WTC11 (cell line): Measurements from ENCODE around the gene TMEM154. TPM values are rescaled to one million over a fixed set of nuclear protein-coding genes. Genes with fewer than 3 reads are reported as not detected.

Experiments used
- ATAC-seq: fragments of 200-7000 bp; cut with Tn5 transposase; 2 replicates; pipeline ENCODE4 v1.10.0; 2021; ENCODE audit warnings: mild to moderate bottlenecking, moderate library complexity
- CTCF ChIA-PET: fragments of 300-600 bp; sonication (Branson Sonifier 250); formaldehyde crosslinking; loops from one replicate; lab custom pipeline; 2021; ENCODE audit warnings: antibody characterized with exemption; lab: Charles Lee
- POLR2A ChIA-PET: fragments of 350-600 bp; sonication (Branson Sonifier 250); formaldehyde crosslinking; loops from one replicate; lab custom pipeline; 2021; ENCODE audit warnings: antibody characterized with exemption; lab: Charles Lee
- DNase-seq: peaks from one replicate; pipeline ENCODE4 v3.0.0; 2021; ENCODE audit warnings: low spot score
- H3K27ac Mint-ChIP-seq: 2 replicates; pipeline ENCODE4 v1.8.0; 2021; ENCODE audit warnings: mixed read lengths
- H3K27me3 Mint-ChIP-seq: 2 replicates; pipeline ENCODE4 v1.8.0; 2021; ENCODE audit warnings: low read depth, mild to moderate bottlenecking, moderate library complexity, mixed read lengths
- H3K36me3 Mint-ChIP-seq: 2 replicates; pipeline ENCODE4 v1.8.0; 2021; ENCODE audit warnings: mixed read lengths
- H3K4me1 Mint-ChIP-seq: 2 replicates; pipeline ENCODE4 v1.8.0; 2022; ENCODE audit warnings: mixed read lengths
- H3K4me3 Mint-ChIP-seq: 2 replicates; pipeline ENCODE4 v1.8.0; 2021; ENCODE audit warnings: mild to moderate bottlenecking, moderate library complexity, mixed read lengths
- H3K9me3 Mint-ChIP-seq: 2 replicates; pipeline ENCODE4 v1.8.0; 2021; ENCODE audit warnings: mixed read lengths
- AFF4 ChIP-seq: sonication (generic); formaldehyde crosslinking; IDR thresholded peaks from 2 replicates; pipeline ENCODE4 v1.8.1; 2023; ENCODE audit warnings: mild to moderate bottlenecking, missing genetic modification reagents, borderline replicate concordance
- ATF2 ChIP-seq: sonication (generic); formaldehyde crosslinking; IDR thresholded peaks from 2 replicates; pipeline ENCODE4 v1.8.1; 2022; ENCODE audit warnings: low read depth, missing genetic modification reagents, borderline replicate concordance
- CBFB ChIP-seq: sonication (generic); formaldehyde crosslinking; IDR thresholded peaks from 2 replicates; pipeline ENCODE4 v1.8.1; 2022; ENCODE audit warnings: mild to moderate bottlenecking, low read depth, missing genetic modification reagents
- E2F5 ChIP-seq: sonication (generic); formaldehyde crosslinking; IDR thresholded peaks from 2 replicates; pipeline ENCODE4 v1.8.1; 2022; ENCODE audit warnings: mild to moderate bottlenecking, moderate library complexity, missing genetic modification reagents
- ELF4 ChIP-seq: sonication (generic); formaldehyde crosslinking; IDR thresholded peaks from 2 replicates; pipeline ENCODE4 v1.8.1; 2022; ENCODE audit warnings: low read depth, mild to moderate bottlenecking, moderate library complexity, missing genetic modification reagents
- ETV6 ChIP-seq: sonication (generic); formaldehyde crosslinking; IDR thresholded peaks from 2 replicates; pipeline ENCODE4 v1.8.1; 2022; ENCODE audit warnings: mild to moderate bottlenecking, missing genetic modification reagents
- FOXK1 ChIP-seq: sonication (generic); formaldehyde crosslinking; IDR thresholded peaks from 2 replicates; pipeline ENCODE4 v1.8.0; 2022; ENCODE audit warnings: mild to moderate bottlenecking, moderate library complexity, missing genetic modification reagents
- IRF1 ChIP-seq: sonication (generic); formaldehyde crosslinking; IDR thresholded peaks from 2 replicates; pipeline ENCODE4 v1.8.0; 2023; ENCODE audit warnings: missing genetic modification reagents
- MAX ChIP-seq: sonication (generic); formaldehyde crosslinking; IDR thresholded peaks from 2 replicates; pipeline ENCODE4 v1.8.0; 2022; ENCODE audit warnings: mild to moderate bottlenecking, missing genetic modification reagents
- NR1H2 ChIP-seq: sonication (generic); formaldehyde crosslinking; IDR thresholded peaks from 2 replicates; pipeline ENCODE4 v1.9.0; 2021; ENCODE audit warnings: mild to moderate bottlenecking, moderate library complexity, missing genetic modification reagents
- NR3C1 ChIP-seq: sonication (generic); formaldehyde crosslinking; conservative IDR thresholded peaks from 2 replicates; pipeline ENCODE4 v1.8.1; 2023; ENCODE audit warnings: low read depth, mild to moderate bottlenecking, missing genetic modification reagents
- OVOL2 ChIP-seq: fragments of 250-450 bp; sonication (Bioruptor Pico); IDR thresholded peaks from 2 replicates; pipeline ENCODE4 v1.9.0; 2021; ENCODE audit warnings: mild to moderate bottlenecking, borderline replicate concordance
- TEAD4 ChIP-seq: sonication (generic); formaldehyde crosslinking; IDR thresholded peaks from 2 replicates; pipeline ENCODE4 v1.8.0; 2022; ENCODE audit warnings: mild to moderate bottlenecking, missing genetic modification reagents
- ZMAT4 ChIP-seq: fragments of 250-450 bp; sonication (Bioruptor Pico); IDR thresholded peaks from 2 replicates; pipeline ENCODE4 v1.9.0; 2021; ENCODE audit warnings: mild to moderate bottlenecking
- ZNF219 ChIP-seq: sonication (generic); formaldehyde crosslinking; IDR thresholded peaks from 2 replicates; pipeline ENCODE4 v1.8.0; 2023; ENCODE audit warnings: missing genetic modification reagents, mild to moderate bottlenecking, borderline replicate concordance
- ZNF263 ChIP-seq: sonication (generic); formaldehyde crosslinking; IDR thresholded peaks from 2 replicates; pipeline ENCODE4 v1.8.1; 2022; ENCODE audit warnings: low read depth, mild to moderate bottlenecking, moderate library complexity, missing genetic modification reagents
- ZNF416 ChIP-seq: fragments of 250-450 bp; sonication (Bioruptor Pico); IDR thresholded peaks from 2 replicates; pipeline ENCODE4 v1.9.0; 2021; ENCODE audit warnings: mild to moderate bottlenecking, inconsistent platforms
- ZNF423 ChIP-seq: fragments of 250-450 bp; sonication (Bioruptor Pico); IDR thresholded peaks from 2 replicates; pipeline ENCODE4 v2.1.2; 2022; ENCODE audit warnings: mild to moderate bottlenecking, moderate library complexity
- ZNF512 ChIP-seq: sonication (generic); formaldehyde crosslinking; IDR thresholded peaks from 2 replicates; pipeline ENCODE4 v1.8.1; 2022; ENCODE audit warnings: missing genetic modification reagents, borderline replicate concordance
- total RNA-seq: library from RNA; stranded (reverse); gene quantifications from 3 replicates; pipeline ENCODE4 v1.2.3, GENCODE V29; 2021

Gene TMEM154
- total RNA-seq, 1 experiment from 2014 or later = 2.1 TPM

- TF ChIP-seq MAX (no peak), OVOL2 (CRISPR knock-in tag) (no peak), ZNF263 (CRISPR knock-in tag) (no peak), ETV6 (no peak)
Measured at GRCh38 chr4:152713951-152714705, 34.3 kb upstream of the TMEM154 start (continued).

GRCh38 chr4:152709675-152710438 lies 30.1 kb upstream of the TMEM154 start:
- no peaks in the 10 kb centered on the region for H3K27me3 Mint-ChIP-seq
- H3K36me3 Mint-ChIP-seq = no peaks in the 10 kb centered on the region
- H3K4me3 Mint-ChIP-seq = no peak overlapping the region
- ATAC-seq (no peak; the same call in 1 of the 2 replicates), DNase-seq (peak; percentile 23)
- TF ChIP-seq OVOL2 (CRISPR knock-in tag) = no peak
- TF ChIP-seq ZNF423 (CRISPR knock-in tag) = peak; percentile 90
- TF ChIP-seq ATF2 (CRISPR knock-in tag) = no peak
- POLR2A ChIA-PET = no interaction called here
- no peaks in the 10 kb centered on the region for H3K9me3 Mint-ChIP-seq
- CTCF ChIA-PET = interaction anchor here (0.8 kb wide), 1 partner anchor 209 kb away, joined by 3 read pairs; no protein-coding TSS in a partner anchor
- peak overlapping the region; percentile 80 for H3K27ac Mint-ChIP-seq
- peaks cover 64% of the 10 kb centered on the region for H3K4me1 Mint-ChIP-seq

- Mint-ChIP-seq H3K36me3 (no peaks in the 10 kb centered on the region), H3K27ac (no peak overlapping the region), H3K27me3 (no peaks in the 10 kb centered on the region), H3K4me3 (no peak overlapping the region), H3K9me3 (no peaks in the 10 kb centered on the region), H3K4me1 (peaks cover 57% of the 10 kb centered on the region)
- CTCF ChIA-PET = no interaction called here
- DNase-seq (no peak), ATAC-seq (peak; percentile 53)
- POLR2A ChIA-PET = no interaction called here
- no peak for TF ChIP-seq TEAD4 (CRISPR knock-in tag)
- TF ChIP-seq ZNF416 = no peak
- no peak for TF ChIP-seq ZNF512 (CRISPR knock-in tag)
- no peak for TF ChIP-seq E2F5 (CRISPR knock-in tag)
- no peak for TF ChIP-seq NR3C1 (CRISPR knock-in tag)
- TF ChIP-seq MAX = no peak
- TF ChIP-seq CBFB (CRISPR knock-in tag) = no peak
- no peak for TF ChIP-seq IRF1
- TF ChIP-seq ZMAT4 (CRISPR knock-in tag) = no peak
- TF ChIP-seq ELF4 (CRISPR knock-in tag) = no peak
- no peak for TF ChIP-seq ZNF219
- no peak for TF ChIP-seq FOXK1 (CRISPR knock-in tag)
- no peak for TF ChIP-seq AFF4 (CRISPR knock-in tag)
- TF ChIP-seq ATF2 (CRISPR knock-in tag) = no peak
- TF ChIP-seq NR1H2 (CRISPR knock-in tag) = no peak
Measured at GRCh38 chr4:152708796-152709195, 29.0 kb upstream of the TMEM154 start.
